Trophoblast cell (in vitro differentiated cells and primary cell): ENCODE data around the gene RHEX.
"Not testable (repeated sequence)": the region's sequence is repeated elsewhere in the genome, so short reads cannot be mapped to it uniquely, and the experiment has no call there.

Experiments
- DNase-seq, 2 donors: peaks; one replicate each; pipeline ENCODE4 v3.0.0-alpha.2; 2016
- H2AFZ ChIP-seq: 2 replicates; pipeline ENCODE4 v1.6.1; 2013; ENCODE audit warnings: low read length, moderate library complexity, mild to moderate bottlenecking; ENCODE audit not compliant: insufficient read depth, poor library complexity
- H2AK5ac ChIP-seq: 2 replicates; pipeline ENCODE4 v1.6.1; 2013; ENCODE audit warnings: mild to moderate bottlenecking, low read length
- H2BK120ac ChIP-seq: 2 replicates; pipeline ENCODE4 v1.6.1; 2013; ENCODE audit warnings: low read length, mild to moderate bottlenecking, moderate library complexity; ENCODE audit not compliant: insufficient read depth, poor library complexity
- H2BK12ac ChIP-seq: 2 replicates; pipeline ENCODE4 v1.6.1; 2013; ENCODE audit warnings: mild to moderate bottlenecking, low read length, moderate library complexity
- H2BK5ac ChIP-seq: 2 replicates; pipeline ENCODE4 v1.6.1; 2013; ENCODE audit warnings: low read length, low read depth, moderate library complexity, mild to moderate bottlenecking; ENCODE audit not compliant: poor library complexity
- H3K14ac ChIP-seq: 2 replicates; pipeline ENCODE4 v1.6.1; 2013; ENCODE audit warnings: mild to moderate bottlenecking, low read length
- H3K18ac ChIP-seq: 2 replicates; pipeline ENCODE4 v1.6.1; 2013; ENCODE audit warnings: mild to moderate bottlenecking, low read length
- H3K23ac ChIP-seq: 2 replicates; pipeline ENCODE4 v1.6.1; 2013; ENCODE audit warnings: low read length
- H3K27ac ChIP-seq: 2 replicates; pipeline ENCODE4 v1.5.1; 2013; ENCODE audit warnings: low read depth, mild to moderate bottlenecking, inconsistent platforms, low read length, moderate library complexity
- H3K27me3 ChIP-seq: 2 replicates; pipeline ENCODE4 v1.6.1; 2013; ENCODE audit warnings: inconsistent platforms, mild to moderate bottlenecking, low read length, moderate library complexity; ENCODE audit not compliant: insufficient read depth
- H3K36me3 ChIP-seq, 2 experiments: 1 replicate in 1 of 2; 2 replicates in 1 of 2; pipeline ENCODE4 v1.6.1; 2013; ENCODE audit warnings: low read length in 2 of 2, mild to moderate bottlenecking in 2 of 2, moderate library complexity in 1 of 2; ENCODE audit not compliant: insufficient read depth in 2 of 2, control insufficient read depth in 1 of 2
- H3K4ac ChIP-seq: 2 replicates; pipeline ENCODE4 v1.6.1; 2013; ENCODE audit warnings: low read depth, mild to moderate bottlenecking, low read length, moderate library complexity
- H3K4me1 ChIP-seq, 2 experiments: 1 replicate in 1 of 2; 2 replicates in 1 of 2; pipeline ENCODE4 v1.6.1; 2013; ENCODE audit warnings: low read length in 2 of 2, mild to moderate bottlenecking in 2 of 2, moderate library complexity in 1 of 2; ENCODE audit not compliant: insufficient read depth in 2 of 2, control insufficient read depth in 1 of 2
- H3K4me2 ChIP-seq: 2 replicates; pipeline ENCODE4 v1.6.1; 2013; ENCODE audit warnings: inconsistent platforms, mild to moderate bottlenecking, low read length, moderate library complexity
- H3K4me3 ChIP-seq: 2 replicates; pipeline ENCODE4 v1.5.1; 2013; ENCODE audit warnings: mild to moderate bottlenecking, low read depth, low read length, inconsistent platforms
- H3K79me1 ChIP-seq: one replicate; pipeline ENCODE4 v1.6.1; 2013; ENCODE audit warnings: low read length
- H3K79me2 ChIP-seq: 2 replicates; pipeline ENCODE4 v1.6.1; 2013; ENCODE audit warnings: low read length, mild to moderate bottlenecking; ENCODE audit not compliant: control insufficient read depth, insufficient read depth, poor library complexity
- H3K9ac ChIP-seq: 2 replicates; pipeline ENCODE4 v1.6.1; 2013; ENCODE audit warnings: mild to moderate bottlenecking, low read length
- H3K9me3 ChIP-seq: 2 replicates; pipeline ENCODE4 v1.6.1; 2013; ENCODE audit warnings: low read depth, mild to moderate bottlenecking, control low read depth, inconsistent platforms, low read length; ENCODE audit not compliant: insufficient read depth
- H4K12ac ChIP-seq: 2 replicates; pipeline ENCODE4 v1.6.1; 2013; ENCODE audit warnings: low read depth, mild to moderate bottlenecking, low read length, moderate library complexity
- H4K8ac ChIP-seq: 2 replicates; pipeline ENCODE4 v1.6.1; 2013; ENCODE audit warnings: low read depth, mild to moderate bottlenecking, low read length, moderate library complexity
- H4K91ac ChIP-seq: one replicate; pipeline ENCODE4 v1.6.1; 2013; ENCODE audit warnings: low read depth, mild to moderate bottlenecking, low read length, moderate library complexity
- WGBS: extraction: QIAGEN DNeasy Blood & Tissue Kit; methylation state at CpG from one replicate; pipeline ENCODE4 v1.1.7; 2013; ENCODE audit warnings: missing lambda C conversion rate; ENCODE audit not compliant: insufficient read length, insufficient coverage; ENCODE audit errors: extremely low coverage; 5-methylcytosine and 5-hydroxymethylcytosine counted together

The RHEX gene

DNA sequence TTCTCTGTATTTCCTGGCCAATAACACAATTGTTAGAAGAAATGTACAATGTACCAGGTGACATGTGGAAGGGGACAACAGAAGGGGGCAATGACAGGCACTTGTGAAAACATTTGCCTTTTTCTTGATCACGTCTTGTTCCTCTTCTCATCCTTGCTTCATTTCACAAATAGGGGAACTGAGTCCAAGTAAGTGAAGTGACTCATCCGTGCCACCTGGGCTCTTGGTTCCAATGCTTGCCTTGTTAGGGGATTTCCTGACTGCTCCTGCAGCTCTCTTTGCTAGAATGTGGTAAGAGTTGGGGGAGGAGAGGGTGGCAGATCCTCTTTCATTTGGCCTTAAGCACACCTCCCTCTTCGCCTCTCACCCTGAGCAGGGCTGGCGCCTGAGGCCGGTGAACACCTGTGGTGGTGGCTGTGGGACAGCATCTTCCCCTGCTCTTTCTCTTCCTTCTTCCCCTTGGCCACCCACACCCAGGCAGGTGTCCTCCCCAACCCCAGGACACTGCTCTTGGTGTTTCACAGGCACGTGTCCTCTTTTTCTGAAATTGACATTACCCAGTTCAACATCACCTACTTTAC is 2.2 kb upstream of the RHEX start:
- DNase-seq: peak; percentile 34 to 37
- Histone ChIP-seq H3K27me3 (no peaks in the 10 kb centered on the region), H3K27ac (no peak overlapping the region), H4K91ac (no peak overlapping the region), H2BK12ac (no peak overlapping the region), H2AK5ac (no peak overlapping the region), H3K4me2 (no peak overlapping the region), H3K9ac (no peak overlapping the region), H2BK120ac (no peak overlapping the region), H3K79me2 (no peaks in the 10 kb centered on the region), H4K8ac (no peak overlapping the region), H3K79me1 (no peaks in the 10 kb centered on the region), H3K9me3 (peaks cover 2% of the 10 kb centered on the region), H3K4me3 (no peak overlapping the region), H3K23ac (no peak overlapping the region), H4K12ac (no peak overlapping the region), H2AFZ (no peak overlapping the region), H3K18ac (no peak overlapping the region), H3K36me3 (no peaks in the 10 kb centered on the region), H3K14ac (no peak overlapping the region), H3K4ac (no peak overlapping the region), H3K4me1 (peaks cover 0 to under 1% of the 10 kb centered on the region in 2 experiments), H2BK5ac (no peak overlapping the region)
- no CpG with 5 or more reads among the region's 6 CpGs for WGBS

- H3K4me3 ChIP-seq, H2AK5ac ChIP-seq, H2AFZ ChIP-seq, H2BK12ac ChIP-seq, H3K79me1 ChIP-seq, H3K4me1 ChIP-seq, H3K27me3 ChIP-seq, H3K18ac ChIP-seq, H4K8ac ChIP-seq, H3K4ac ChIP-seq, H3K9ac ChIP-seq, H2BK5ac ChIP-seq, H4K91ac ChIP-seq, DNase-seq, H3K23ac ChIP-seq, H3K36me3 ChIP-seq, H3K9me3 ChIP-seq, H2BK120ac ChIP-seq, H3K14ac ChIP-seq, H3K27ac ChIP-seq, H3K4me2 ChIP-seq, H3K79me2 ChIP-seq, H4K12ac ChIP-seq: not testable (repeated sequence)
- no CpG with 5 or more reads among the region's 8 CpGs for WGBS
Measured at GRCh38 chr1:206052231-206052865, 625 bp upstream of the RHEX start.

DNA sequence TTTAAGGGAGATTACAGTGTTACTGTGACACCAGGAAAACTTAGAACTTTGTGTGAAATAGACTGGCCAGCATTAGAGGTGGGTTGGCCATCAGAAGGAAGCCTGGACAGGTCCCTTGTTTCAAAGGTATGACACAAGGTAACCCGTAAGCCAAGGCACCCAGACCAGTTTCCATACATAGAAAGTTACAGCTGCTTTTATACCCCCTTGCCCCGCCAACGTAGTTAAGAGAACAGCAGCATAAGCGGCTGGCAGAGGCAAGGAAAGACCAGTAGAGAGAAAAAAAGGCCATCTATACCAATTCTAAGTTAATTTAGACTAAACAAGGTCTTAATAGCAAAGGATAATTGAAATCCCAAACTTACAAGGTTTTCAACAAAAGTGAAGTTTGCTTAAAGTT is 643 bp downstream of the RHEX start:
- not testable (repeated sequence) for H4K12ac ChIP-seq, H3K23ac ChIP-seq, H4K8ac ChIP-seq, H3K4ac ChIP-seq, H3K27ac ChIP-seq, H3K14ac ChIP-seq, H3K4me2 ChIP-seq, H3K79me1 ChIP-seq, H3K9me3 ChIP-seq, H3K79me2 ChIP-seq, H2AFZ ChIP-seq, H3K9ac ChIP-seq, H2BK120ac ChIP-seq, H2BK12ac ChIP-seq, H3K18ac ChIP-seq, H2AK5ac ChIP-seq, H3K27me3 ChIP-seq, H4K91ac ChIP-seq, H3K4me3 ChIP-seq, H2BK5ac ChIP-seq, H3K4me1 ChIP-seq, H3K36me3 ChIP-seq, DNase-seq
- WGBS: no CpG with 5 or more reads among the region's 4 CpGs

DNA sequence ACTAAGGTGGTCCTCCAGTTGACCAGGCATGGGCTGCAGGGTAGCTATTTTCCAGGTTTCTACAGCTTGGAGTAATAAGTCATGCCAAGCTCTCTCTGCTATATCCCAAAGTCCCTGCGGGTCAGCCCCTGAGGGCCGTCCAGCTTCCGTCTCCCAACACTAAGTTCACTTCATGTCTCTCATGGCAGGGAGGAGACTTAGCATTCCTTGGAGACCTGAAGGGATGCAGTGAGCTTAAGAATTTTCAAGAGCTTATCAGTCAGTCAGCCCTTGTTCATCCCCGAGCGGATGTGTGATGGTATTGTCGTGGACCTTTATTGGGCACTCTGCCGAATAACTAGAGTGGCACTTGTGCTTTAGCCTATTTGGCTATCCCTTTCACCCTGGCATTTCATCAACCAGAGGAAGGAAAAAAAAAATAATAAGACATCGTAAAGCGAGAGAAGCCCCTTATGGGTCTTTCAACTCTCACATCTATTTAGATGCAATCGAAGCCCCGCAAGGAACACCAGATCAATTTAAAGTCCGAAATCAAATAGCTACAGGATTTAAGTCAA is 2.2 kb downstream of the RHEX start:
- not testable (repeated sequence) for H4K12ac ChIP-seq, H3K23ac ChIP-seq, H3K4me3 ChIP-seq, H4K8ac ChIP-seq, H3K27ac ChIP-seq, H3K79me2 ChIP-seq, H3K18ac ChIP-seq, H3K14ac ChIP-seq, H3K4ac ChIP-seq, H3K27me3 ChIP-seq, H2AFZ ChIP-seq, H3K36me3 ChIP-seq, H3K79me1 ChIP-seq, H2BK5ac ChIP-seq, H3K4me2 ChIP-seq, H2BK120ac ChIP-seq, H2BK12ac ChIP-seq, H3K9me3 ChIP-seq, H4K91ac ChIP-seq, H2AK5ac ChIP-seq, H3K9ac ChIP-seq
- H3K4me1 ChIP-seq: peaks cover 6 to 14% of the 10 kb centered on the region in 2 experiments
- peak; percentile 59 to 60 for DNase-seq
- no CpG with 5 or more reads among the region's 12 CpGs for WGBS
